Esophagus squamous epithelium (tissue), 4 donors: ENCODE measurements around the gene VSIG2.

Experiments
- POLR2A ChIP-seq, 4 donors: fragments of 450-650 bp; IDR thresholded peaks; one replicate each; pipeline ENCODE4 v1.6.1; 2017; ENCODE audit warnings: antibody characterized with exemption in 4 of 4, mild to moderate bottlenecking in 4 of 4, moderate library complexity in 3 of 4
- TF ChIP-seq, protein P1 (sequence below), 6 experiments: fragments of 450-650 bp in 4 of 6; fragments of 200-600 bp in 2 of 6; sonication (generic) in 2 of 6; IDR thresholded peaks; one replicate each; pipeline ENCODE4 v1.5.1; 2016 to 2019; ENCODE audit warnings: antibody characterized with exemption in 6 of 6, mild to moderate bottlenecking in 4 of 6, moderate library complexity in 4 of 6

DNA sequence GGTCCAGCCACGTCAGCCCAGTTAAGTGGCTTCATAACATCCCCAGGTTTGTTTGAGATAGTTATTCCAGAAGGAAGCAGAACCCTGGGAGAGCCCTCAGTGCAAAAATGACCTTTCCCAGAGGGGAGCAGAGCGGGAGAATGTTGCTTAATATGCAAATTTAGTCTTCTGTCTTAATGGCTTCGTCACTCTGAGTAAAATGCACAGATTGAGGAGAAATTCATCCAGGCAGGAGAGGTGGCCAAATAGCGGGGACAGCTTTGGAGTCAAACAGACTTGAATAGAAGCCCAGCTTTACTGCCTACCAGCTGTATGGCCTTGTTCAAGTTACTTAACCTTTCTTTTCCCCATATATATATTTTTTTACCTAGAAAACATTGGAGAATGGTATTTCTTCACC lies 24.6 kb downstream of the VSIG2 start:
- TF ChIP-seq, protein P1, sequence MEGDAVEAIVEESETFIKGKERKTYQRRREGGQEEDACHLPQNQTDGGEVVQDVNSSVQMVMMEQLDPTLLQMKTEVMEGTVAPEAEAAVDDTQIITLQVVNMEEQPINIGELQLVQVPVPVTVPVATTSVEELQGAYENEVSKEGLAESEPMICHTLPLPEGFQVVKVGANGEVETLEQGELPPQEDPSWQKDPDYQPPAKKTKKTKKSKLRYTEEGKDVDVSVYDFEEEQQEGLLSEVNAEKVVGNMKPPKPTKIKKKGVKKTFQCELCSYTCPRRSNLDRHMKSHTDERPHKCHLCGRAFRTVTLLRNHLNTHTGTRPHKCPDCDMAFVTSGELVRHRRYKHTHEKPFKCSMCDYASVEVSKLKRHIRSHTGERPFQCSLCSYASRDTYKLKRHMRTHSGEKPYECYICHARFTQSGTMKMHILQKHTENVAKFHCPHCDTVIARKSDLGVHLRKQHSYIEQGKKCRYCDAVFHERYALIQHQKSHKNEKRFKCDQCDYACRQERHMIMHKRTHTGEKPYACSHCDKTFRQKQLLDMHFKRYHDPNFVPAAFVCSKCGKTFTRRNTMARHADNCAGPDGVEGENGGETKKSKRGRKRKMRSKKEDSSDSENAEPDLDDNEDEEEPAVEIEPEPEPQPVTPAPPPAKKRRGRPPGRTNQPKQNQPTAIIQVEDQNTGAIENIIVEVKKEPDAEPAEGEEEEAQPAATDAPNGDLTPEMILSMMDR (IDR thresholded peaks at IDR 0.05), result no peak
- TF ChIP-seq POLR2A (IDR thresholded peaks at IDR 0.05), result no peak
